ENCODE results near the gene PGPEP1. TPM values are rescaled to one million over a fixed set of nuclear protein-coding genes. Genes with fewer than 3 reads are reported as not detected.
A peak's percentile ranks its signal among the peaks of the same experiment; 100 is the strongest.

Gene PGPEP1, protein sequence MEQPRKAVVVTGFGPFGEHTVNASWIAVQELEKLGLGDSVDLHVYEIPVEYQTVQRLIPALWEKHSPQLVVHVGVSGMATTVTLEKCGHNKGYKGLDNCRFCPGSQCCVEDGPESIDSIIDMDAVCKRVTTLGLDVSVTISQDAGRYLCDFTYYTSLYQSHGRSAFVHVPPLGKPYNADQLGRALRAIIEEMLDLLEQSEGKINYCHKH
- total RNA-seq (2013; cell fraction: nucleolus; rRNA removed): 50.5 and 53.8 TPM in 2 replicates
- total RNA-seq (2014; rRNA removed): 14.6 and 15.5 TPM in 2 replicates
- 22.8 and 25.1 TPM in 2 replicates for total RNA-seq (2014; rRNA removed; fragmentation: Illumina TruSeq; extraction: Trizol)
- 37.9 and 39.4 TPM in 2 replicates for total RNA-seq (2021)
- 15.9 TPM for polyA plus RNA-seq (2011; ENCODE audit: low read depth)
- polyA plus RNA-seq (2011; rRNA removed): 21.4 and 33.7 TPM in 2 replicates
- 31.7 and 40.5 TPM in 2 replicates for polyA plus RNA-seq (2011; cell fraction: cytosol; rRNA removed)
- polyA plus RNA-seq (2011; cell fraction: nucleus; rRNA removed): 39.9 and 44.3 TPM in 2 replicates
- polyA plus RNA-seq (2012): 21.5 and 32.3 TPM in 2 replicates
- polyA plus RNA-seq (2014; fragmentation: Illumina TruSeq; extraction: Trizol): 11.3 and 14.4 TPM in 2 replicates
- 10 to 100 TPM; 13.8 to 13.9 TPM for polyA plus RNA-seq (2014; fragmentation: Nextera tagmentation; extraction: Ambion mirVana)
- polyA plus RNA-seq (2014; rRNA removed): 18.2 and 20.7 TPM in 2 replicates
- 10 to 100 TPM; 15.9 to 20.5 TPM for polyA plus RNA-seq (2016; fragmentation: Nextera tagmentation; extraction: Ambion mirVana)
- polyA minus RNA-seq (2011; rRNA and poly(A)+ RNA removed): 61.1 and 73.8 TPM in 2 replicates
- polyA minus RNA-seq (2011; cell fraction: cytosol; rRNA and poly(A)+ RNA removed): 14.3 and 17.2 TPM in 2 replicates
- 14.3 and 22.0 TPM in 2 replicates for polyA minus RNA-seq (2011; cell fraction: nucleus; rRNA and poly(A)+ RNA removed)
- percentile 70 among the genes with signal in this experiment for Bru-seq, nascent RNA
- percentile 81 among the genes with signal in this experiment for BruChase-seq, experiment 1, labeled RNA remaining after a 6-hour chase
- percentile 82 among the genes with signal in this experiment for BruChase-seq, experiment 2, labeled RNA remaining after a 2-hour chase
- long read RNA-seq, experiment 1, full-length matches to known transcripts: 3 of 6 reads
- long read RNA-seq, experiment 1, partial matches to known transcripts: 0 of 6 reads
- long read RNA-seq, experiment 1, other reads (novel, unspliced or antisense): 3 of 6 reads
- long read RNA-seq, experiment 2, full-length matches to known transcripts: 5 of 9 reads
- long read RNA-seq, experiment 2, partial matches to known transcripts: 0 of 9 reads
- long read RNA-seq, experiment 2, other reads (novel, unspliced or antisense): 4 of 9 reads

DNA sequence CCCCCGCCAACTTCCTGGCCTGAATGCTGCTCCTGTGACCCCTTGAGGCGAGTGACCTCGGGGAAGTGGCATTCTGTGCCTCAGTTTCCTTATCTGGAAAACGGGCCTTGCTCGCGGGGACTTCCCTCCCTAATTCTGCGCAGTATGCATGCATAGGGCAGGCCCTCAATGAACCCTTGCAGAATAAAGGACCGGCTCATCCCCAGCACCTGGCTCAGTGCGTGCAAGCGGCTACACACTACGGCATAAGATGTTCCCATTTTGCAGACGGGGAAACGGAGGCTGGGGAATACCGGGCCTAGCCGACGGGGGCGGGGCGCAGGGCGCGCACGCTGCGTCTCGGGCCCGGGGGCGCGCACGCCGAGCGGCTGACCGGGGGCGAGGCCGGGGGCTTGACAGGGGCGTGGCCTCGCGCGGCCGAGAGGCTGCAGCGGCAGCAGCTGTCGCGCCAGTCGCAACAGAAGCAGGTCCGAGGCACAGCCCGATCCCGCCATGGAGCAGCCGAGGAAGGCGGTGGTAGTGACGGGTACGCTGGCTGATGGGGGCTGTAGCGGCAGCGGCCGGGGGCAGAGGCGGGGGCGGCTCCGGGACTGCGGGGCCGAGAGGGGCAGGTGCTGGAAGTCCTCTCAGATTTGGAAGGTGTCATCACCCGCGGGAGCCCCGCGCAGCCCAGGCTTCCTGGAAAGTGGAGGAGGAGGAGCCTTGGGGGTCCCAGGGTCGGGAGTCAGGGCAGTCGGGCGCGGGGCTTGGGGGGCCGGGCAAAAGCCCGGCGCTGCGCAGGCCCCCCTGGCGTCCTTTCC is at the start of gene PGPEP1:
PGPEP1 (plus strand) TSS at position 409 of the 800 bp plus-strand sequence; CDS start at position 493, 84 bp downstream.
- under 1% methylated on average over 41 of the region's 69 CpGs for whole genome bisulfite sequencing (ENCODE audit: insufficient coverage, insufficient replicate concordance, low lambda C conversion rate, missing lambda C conversion rate)
- in situ Hi-C loops (cut with MboI) (loop anchor here (5.0 kb wide), 1 partner anchor 67 kb away; no protein-coding TSS in a partner anchor), intact Hi-C loops (cut with micrococcal nuclease; ENCODE audit: unreplicated experiment) (loop anchor here (5.0 kb wide), 1 partner anchor 63 kb away; no protein-coding TSS in a partner anchor)
- ATAC-seq (peak; percentile 86), DNase-seq (ENCODE audit: low read depth, low spot score) (no peak), FAIRE-seq (no peak)
- Histone ChIP-seq H3K9ac (ENCODE audit: control insufficient read depth, insufficient read depth, low read length) (peak within 1 kb of the TSS; percentile 57), H4K20me1 (ENCODE audit: control insufficient read depth, insufficient read depth) (no peaks in the 10 kb centered on the region), H3K4me2 (ENCODE audit: control insufficient read depth, insufficient read depth) (peak within 1 kb of the TSS; percentile 99), H3K79me2 (ENCODE audit: control insufficient read depth, insufficient read depth, low read length) (peaks cover 11% of the 10 kb centered on the region), H3K4me1 (ENCODE audit: control insufficient read depth, insufficient read depth, low read length) (peaks cover 14% of the 10 kb centered on the region), H3K4me3 (peak within 1 kb of the TSS; percentile 79), H3K27ac (ENCODE audit: control insufficient read depth, insufficient read depth) (peak within 1 kb of the TSS; percentile 58), H3K9me3 (replicated peaks; ENCODE audit: control insufficient read depth, insufficient read depth, low read length) (no peaks in the 10 kb centered on the region), H3K36me3 (ENCODE audit: control insufficient read depth in 2 of 2, insufficient read depth in 2 of 2, low read length in 1 of 2) (peaks cover 0 to 3% of the 10 kb centered on the region in 2 experiments; a peak in 1 of 4 replicates), H2AFZ (ENCODE audit: control insufficient read depth, low read depth, low read length) (peak within 1 kb of the TSS; percentile 89), H3K27me3 (replicated peaks in 1 of 2; ENCODE audit: control insufficient read depth in 2 of 2, insufficient read depth in 2 of 2, low read length in 1 of 2) (no peaks in the 10 kb centered on the region)
- CTCF ChIA-PET: interaction anchor here (0.7 to 3.3 kb wide), 14 partner anchors 9 to 132 kb away, joined by 3 to 56 read pairs (median 6); partner anchors contain the start of genes JUND and SSBP4
- SMC1A ChIA-PET (ENCODE audit: uncharacterized antibody, unreplicated experiment): interaction anchor here (0.8 to 3.8 kb wide), 8 partner anchors 11 to 79 kb away, joined by 3 to 42 read pairs (median 7); partner anchors contain the start of genes JUND and SSBP4
- POLR2A ChIA-PET: interaction anchor here (1.3 to 6.0 kb wide), 6 partner anchors 12 to 149 kb away, joined by 3 to 46 read pairs (median 4); partner anchors contain the start of gene JUND
- no TSS peak for BruUV-seq (replicated peaks)
- RAD21 ChIA-PET (ENCODE audit: unreplicated experiment): interaction anchor here (1.0 to 3.1 kb wide), 8 partner anchors 12 to 137 kb away, joined by 3 to 31 read pairs (median 6); partner anchors contain the start of genes JUND and RAB3A
- 0 out of 2 replicates have a peak, but pooled peaks have one; percentile 16 for TF ChIP-seq PAX5 (IDR thresholded peaks at IDR 0.05; ENCODE audit: borderline replicate concordance, low read depth, low read length)
- TF ChIP-seq SRF (IDR thresholded peaks at IDR 0.05; ENCODE audit: low read depth in 2 of 2, low read length in 2 of 2): no peak
- TF ChIP-seq STAT1 (conservative IDR thresholded peaks at IDR 0.05): peak; percentile 38; the same call in 1 of the 2 replicates
- TF ChIP-seq, protein P1, sequence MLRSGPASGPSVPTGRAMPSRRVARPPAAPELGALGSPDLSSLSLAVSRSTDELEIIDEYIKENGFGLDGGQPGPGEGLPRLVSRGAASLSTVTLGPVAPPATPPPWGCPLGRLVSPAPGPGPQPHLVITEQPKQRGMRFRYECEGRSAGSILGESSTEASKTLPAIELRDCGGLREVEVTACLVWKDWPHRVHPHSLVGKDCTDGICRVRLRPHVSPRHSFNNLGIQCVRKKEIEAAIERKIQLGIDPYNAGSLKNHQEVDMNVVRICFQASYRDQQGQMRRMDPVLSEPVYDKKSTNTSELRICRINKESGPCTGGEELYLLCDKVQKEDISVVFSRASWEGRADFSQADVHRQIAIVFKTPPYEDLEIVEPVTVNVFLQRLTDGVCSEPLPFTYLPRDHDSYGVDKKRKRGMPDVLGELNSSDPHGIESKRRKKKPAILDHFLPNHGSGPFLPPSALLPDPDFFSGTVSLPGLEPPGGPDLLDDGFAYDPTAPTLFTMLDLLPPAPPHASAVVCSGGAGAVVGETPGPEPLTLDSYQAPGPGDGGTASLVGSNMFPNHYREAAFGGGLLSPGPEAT (IDR thresholded peaks at IDR 0.05; ENCODE audit: low read depth): peak; percentile 97
- TF ChIP-seq, protein P2, sequence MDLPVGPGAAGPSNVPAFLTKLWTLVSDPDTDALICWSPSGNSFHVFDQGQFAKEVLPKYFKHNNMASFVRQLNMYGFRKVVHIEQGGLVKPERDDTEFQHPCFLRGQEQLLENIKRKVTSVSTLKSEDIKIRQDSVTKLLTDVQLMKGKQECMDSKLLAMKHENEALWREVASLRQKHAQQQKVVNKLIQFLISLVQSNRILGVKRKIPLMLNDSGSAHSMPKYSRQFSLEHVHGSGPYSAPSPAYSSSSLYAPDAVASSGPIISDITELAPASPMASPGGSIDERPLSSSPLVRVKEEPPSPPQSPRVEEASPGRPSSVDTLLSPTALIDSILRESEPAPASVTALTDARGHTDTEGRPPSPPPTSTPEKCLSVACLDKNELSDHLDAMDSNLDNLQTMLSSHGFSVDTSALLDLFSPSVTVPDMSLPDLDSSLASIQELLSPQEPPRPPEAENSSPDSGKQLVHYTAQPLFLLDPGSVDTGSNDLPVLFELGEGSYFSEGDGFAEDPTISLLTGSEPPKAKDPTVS (IDR thresholded peaks at IDR 0.05; ENCODE audit: low read depth, low read length): no peak
- TF ChIP-seq TCF3 (IDR thresholded peaks at IDR 0.05; ENCODE audit: borderline replicate concordance, insufficient read depth, low read depth, low read length): 0 out of 2 replicates have a peak, but pooled peaks have one; percentile 27
- TF ChIP-seq, protein P3, sequence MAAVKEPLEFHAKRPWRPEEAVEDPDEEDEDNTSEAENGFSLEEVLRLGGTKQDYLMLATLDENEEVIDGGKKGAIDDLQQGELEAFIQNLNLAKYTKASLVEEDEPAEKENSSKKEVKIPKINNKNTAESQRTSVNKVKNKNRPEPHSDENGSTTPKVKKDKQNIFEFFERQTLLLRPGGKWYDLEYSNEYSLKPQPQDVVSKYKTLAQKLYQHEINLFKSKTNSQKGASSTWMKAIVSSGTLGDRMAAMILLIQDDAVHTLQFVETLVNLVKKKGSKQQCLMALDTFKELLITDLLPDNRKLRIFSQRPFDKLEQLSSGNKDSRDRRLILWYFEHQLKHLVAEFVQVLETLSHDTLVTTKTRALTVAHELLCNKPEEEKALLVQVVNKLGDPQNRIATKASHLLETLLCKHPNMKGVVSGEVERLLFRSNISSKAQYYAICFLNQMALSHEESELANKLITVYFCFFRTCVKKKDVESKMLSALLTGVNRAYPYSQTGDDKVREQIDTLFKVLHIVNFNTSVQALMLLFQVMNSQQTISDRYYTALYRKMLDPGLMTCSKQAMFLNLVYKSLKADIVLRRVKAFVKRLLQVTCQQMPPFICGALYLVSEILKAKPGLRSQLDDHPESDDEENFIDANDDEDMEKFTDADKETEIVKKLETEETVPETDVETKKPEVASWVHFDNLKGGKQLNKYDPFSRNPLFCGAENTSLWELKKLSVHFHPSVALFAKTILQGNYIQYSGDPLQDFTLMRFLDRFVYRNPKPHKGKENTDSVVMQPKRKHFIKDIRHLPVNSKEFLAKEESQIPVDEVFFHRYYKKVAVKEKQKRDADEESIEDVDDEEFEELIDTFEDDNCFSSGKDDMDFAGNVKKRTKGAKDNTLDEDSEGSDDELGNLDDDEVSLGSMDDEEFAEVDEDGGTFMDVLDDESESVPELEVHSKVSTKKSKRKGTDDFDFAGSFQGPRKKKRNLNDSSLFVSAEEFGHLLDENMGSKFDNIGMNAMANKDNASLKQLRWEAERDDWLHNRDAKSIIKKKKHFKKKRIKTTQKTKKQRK (IDR thresholded peaks at IDR 0.05; ENCODE audit: low read depth, low read length): no peak
- no peak for TF ChIP-seq CREM (IDR thresholded peaks at IDR 0.05; ENCODE audit: low read depth)
- no peak for TF ChIP-seq TAF1 (IDR thresholded peaks at IDR 0.05; ENCODE audit: borderline replicate concordance, low read depth, low read length)
